Breast epithelium (tissue), 3 donors: Measurements from ENCODE around the gene SOX1.

Experiments used
- POLR2A ChIP-seq: fragments of 450-650 bp; IDR thresholded peaks from one replicate; pipeline ENCODE4 v1.6.1; 2016; ENCODE audit warnings: antibody characterized with exemption, mild to moderate bottlenecking, moderate library complexity
- POLR2AphosphoS5 ChIP-seq, 3 donors: sonication (generic); formaldehyde crosslinking; IDR thresholded peaks; one replicate each; pipeline ENCODE4 v1.6.1; 2017; ENCODE audit warnings: antibody characterized with exemption in 3 of 3
- TF ChIP-seq, protein P1 (sequence below), 3 donors: fragments of 450-650 bp; IDR thresholded peaks; one replicate each; pipeline ENCODE4 v1.5.1; 2016 to 2017; ENCODE audit warnings: antibody characterized with exemption in 3 of 3, mild to moderate bottlenecking in 3 of 3, moderate library complexity in 3 of 3

DNA sequence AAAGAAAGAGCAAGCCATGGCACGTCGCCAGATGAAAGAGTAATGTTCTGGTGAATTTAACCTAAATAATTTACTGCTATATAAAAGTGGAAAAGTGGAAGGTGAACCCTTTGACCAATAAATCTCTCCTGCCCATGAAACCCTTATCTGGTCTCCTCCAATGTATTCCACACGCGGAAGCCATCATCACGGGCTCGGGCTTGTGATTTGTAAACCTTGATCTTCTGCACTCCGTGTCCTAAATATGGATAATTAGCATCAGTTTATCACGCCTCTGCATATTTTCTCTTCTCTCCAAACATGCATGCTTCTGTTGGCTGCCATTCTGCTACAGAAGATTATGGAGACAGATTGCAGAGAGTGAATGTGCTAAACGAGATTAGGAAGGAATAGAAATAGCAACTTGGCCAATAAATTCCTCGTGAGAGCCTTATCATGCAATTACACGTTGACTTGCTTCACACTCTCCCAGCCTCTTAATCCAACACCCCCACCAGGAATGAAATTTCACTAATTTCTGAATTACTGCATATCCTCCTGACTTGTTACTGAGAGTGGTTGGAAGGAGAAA, 34.5 kb downstream of the SOX1 start:
- TF ChIP-seq, protein P1, sequence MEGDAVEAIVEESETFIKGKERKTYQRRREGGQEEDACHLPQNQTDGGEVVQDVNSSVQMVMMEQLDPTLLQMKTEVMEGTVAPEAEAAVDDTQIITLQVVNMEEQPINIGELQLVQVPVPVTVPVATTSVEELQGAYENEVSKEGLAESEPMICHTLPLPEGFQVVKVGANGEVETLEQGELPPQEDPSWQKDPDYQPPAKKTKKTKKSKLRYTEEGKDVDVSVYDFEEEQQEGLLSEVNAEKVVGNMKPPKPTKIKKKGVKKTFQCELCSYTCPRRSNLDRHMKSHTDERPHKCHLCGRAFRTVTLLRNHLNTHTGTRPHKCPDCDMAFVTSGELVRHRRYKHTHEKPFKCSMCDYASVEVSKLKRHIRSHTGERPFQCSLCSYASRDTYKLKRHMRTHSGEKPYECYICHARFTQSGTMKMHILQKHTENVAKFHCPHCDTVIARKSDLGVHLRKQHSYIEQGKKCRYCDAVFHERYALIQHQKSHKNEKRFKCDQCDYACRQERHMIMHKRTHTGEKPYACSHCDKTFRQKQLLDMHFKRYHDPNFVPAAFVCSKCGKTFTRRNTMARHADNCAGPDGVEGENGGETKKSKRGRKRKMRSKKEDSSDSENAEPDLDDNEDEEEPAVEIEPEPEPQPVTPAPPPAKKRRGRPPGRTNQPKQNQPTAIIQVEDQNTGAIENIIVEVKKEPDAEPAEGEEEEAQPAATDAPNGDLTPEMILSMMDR (IDR thresholded peaks at IDR 0.05): no peak
- no peak for TF ChIP-seq POLR2AphosphoS5 (IDR thresholded peaks at IDR 0.05)
- TF ChIP-seq POLR2A: no peak
